A549 (cell line): ENCODE data around the gene ZFHX3.

ENCODE experiments used
- CTCF ChIP-seq: fragments of >200 bp; sonication (Bioruptor Twin); formaldehyde crosslinking; IDR thresholded peaks from 3 replicates; pipeline ENCODE4 v1.5.1; 2016
- EP300 ChIP-seq, 2 experiments: fragments of >200 bp; sonication (Bioruptor Twin); formaldehyde crosslinking; IDR thresholded peaks; 2 replicates in 1 of 2; 3 replicates in 1 of 2; pipeline ENCODE4 v1.6.1; 2016 to 2017
- FOSL2 ChIP-seq, 2 experiments: fragments of 450-650 bp in 1 of 2; fragments of >200 bp in 1 of 2; sonication (Bioruptor Twin) in 1 of 2; formaldehyde crosslinking; IDR thresholded peaks; 2 replicates each; pipeline versions ENCODE4 v1.5.0 to v1.6.1; 2016 to 2020; ENCODE audit warnings: mild to moderate bottlenecking in 1 of 2, moderate library complexity in 1 of 2
- HOXA7 ChIP-seq: fragments of 250-450 bp; sonication (Bioruptor Pico); IDR thresholded peaks from 2 replicates; pipeline ENCODE4 v1.5.0; 2020; ENCODE audit warnings: mild to moderate bottlenecking, moderate library complexity
- JUNB ChIP-seq: fragments of >200 bp; sonication (Bioruptor Twin); formaldehyde crosslinking; IDR thresholded peaks from 2 replicates; pipeline ENCODE4 v1.6.1; 2016
- MAX ChIP-seq: IDR thresholded peaks from 2 replicates; pipeline ENCODE4 v1.6.1; 2012
- NFE2L2 ChIP-seq: fragments of 150-350 bp; conservative IDR thresholded peaks from 2 replicates; pipeline ENCODE4 v1.6.1; 2014; ENCODE audit warnings: low read length
- PBX3 ChIP-seq: IDR thresholded peaks from 2 replicates; pipeline ENCODE4 v1.6.1; 2012
- POLR2A ChIP-seq: IDR thresholded peaks from 2 replicates; pipeline ENCODE4 v1.6.1; 2012; ENCODE audit warnings: mild to moderate bottlenecking, low read length
- POLR2AphosphoS2 ChIP-seq: conservative IDR thresholded peaks from 2 replicates; pipeline ENCODE4 v1.6.1; 2012; ENCODE audit warnings: low read length, improper control_type of control experiment, inconsistent platforms
- RAD21 ChIP-seq, 2 experiments: fragments of >200 bp in 1 of 2; sonication (Bioruptor Twin) in 1 of 2; formaldehyde crosslinking in 1 of 2; IDR thresholded peaks in 1 of 2; conservative IDR thresholded peaks in 1 of 2; 2 replicates in 1 of 2; 3 replicates in 1 of 2; pipeline ENCODE4 v1.6.1; 2012 to 2018; ENCODE audit warnings: inconsistent platforms in 1 of 2
- REST ChIP-seq: fragments of 200-600 bp; sonication (generic); IDR thresholded peaks from 2 replicates; pipeline ENCODE4 v1.6.1; 2016; ENCODE audit warnings: antibody characterized with exemption, mild to moderate bottlenecking, moderate library complexity
- SMC3 ChIP-seq: fragments of >200 bp; sonication (Bioruptor Twin); formaldehyde crosslinking; IDR thresholded peaks from 3 replicates; pipeline ENCODE4 v1.6.1; 2018; ENCODE audit warnings: inconsistent platforms
- USF2 ChIP-seq: fragments of 450-650 bp; IDR thresholded peaks from 2 replicates; pipeline ENCODE4 v1.6.1; 2014; ENCODE audit warnings: antibody characterized with exemption

- no peak for TF ChIP-seq REST
- no peak for TF ChIP-seq RAD21 (conservative IDR thresholded peaks at IDR 0.05 in 1 of 2, IDR thresholded peaks at IDR 0.05 in 1 of 2)
- no peak for TF ChIP-seq NFE2L2
- TF ChIP-seq CTCF = no peak
- no peak for TF ChIP-seq POLR2A
- TF ChIP-seq POLR2AphosphoS2 = no peak
- TF ChIP-seq EP300 (IDR thresholded peaks at IDR 0.05) = no peak
- no peak for TF ChIP-seq SMC3
- TF ChIP-seq JUNB = no peak
- TF ChIP-seq HOXA7 (CRISPR knock-in tag) = no peak
- TF ChIP-seq MAX = no peak
- TF ChIP-seq PBX3 = no peak
- no peak for TF ChIP-seq USF2
- no peak for TF ChIP-seq FOSL2 (IDR thresholded peaks at IDR 0.05)
- TF ChIP-seq FOSL2 (CRISPR knock-in tag; IDR thresholded peaks at IDR 0.05) = no peak
Measured at GRCh38 chr16:72895951-72896350, 152.0 kb downstream of the ZFHX3 start.
